IMR-90 (cell line): ENCODE data around the gene RFX1. TPM values are rescaled to one million over a fixed set of nuclear protein-coding genes. Genes with fewer than 3 reads are reported as not detected.

Experiments
- ATAC-seq: fragments of 200-7000 bp; cut with Tn5 transposase; 2 replicates; pipeline ENCODE4 v1.9.1; 2020; ENCODE audit warnings: low read depth, mild to moderate bottlenecking, moderate library complexity
- BruUV-seq: library from RNA; stranded (reverse); fragments of 400-500 nt; replicated peaks from 2 replicates; lab custom pipeline; 2021; lab: Mats Ljungman, UMichigan
- CTCF ChIA-PET: fragments of 300-600 bp; formaldehyde crosslinking; extraction: SDS; loops from one replicate; lab custom pipeline; 2021; ENCODE audit warnings: antibody characterized with exemption; lab: Yijun Ruan, JAX
- POLR2A ChIA-PET: fragments of 300-600 bp; sonication (Branson Sonifier 250); formaldehyde crosslinking; loops from one replicate; lab custom pipeline; 2022; ENCODE audit warnings: antibody characterized with exemption; ENCODE audit not compliant: unreplicated experiment; lab: Charles Lee
- DNase-seq: peaks from one replicate; pipeline ENCODE4 v3.0.0; 2013
- H2AFZ ChIP-seq: replicated peaks from 2 replicates; pipeline ENCODE3; 2013; ENCODE audit warnings: low read length, mild to moderate bottlenecking; ENCODE audit not compliant: poor library complexity
- H2AK5ac ChIP-seq: 2 replicates; pipeline ENCODE4 v1.6.1; 2013; ENCODE audit warnings: low read depth, low read length, inconsistent platforms
- H2AK9ac ChIP-seq: replicated peaks from 2 replicates; pipeline ENCODE3; 2013; ENCODE audit warnings: mild to moderate bottlenecking, low read depth, low read length, moderate library complexity; ENCODE audit not compliant: poor library complexity
- H2BK120ac ChIP-seq: 2 replicates; pipeline ENCODE4 v1.6.1; 2013; ENCODE audit warnings: low read depth, low read length, inconsistent platforms
- H2BK15ac ChIP-seq: 3 replicates; pipeline ENCODE4 v1.6.1; 2013; ENCODE audit warnings: low read depth, low read length, inconsistent platforms
- H2BK20ac ChIP-seq: 2 replicates; pipeline ENCODE4 v1.6.1; 2013; ENCODE audit warnings: low read depth, mild to moderate bottlenecking, inconsistent platforms, low read length, moderate library complexity
- H2BK5ac ChIP-seq: 2 replicates; pipeline ENCODE4 v1.6.1; 2013; ENCODE audit warnings: mild to moderate bottlenecking, low read depth, low read length, inconsistent platforms; ENCODE audit not compliant: poor library complexity, severe bottlenecking
- H3K14ac ChIP-seq: replicated peaks from 2 replicates; pipeline ENCODE4 v1.6.1; 2013; ENCODE audit warnings: low read depth, low read length, inconsistent platforms
- H3K18ac ChIP-seq: 2 replicates; pipeline ENCODE4 v1.6.1; 2013; ENCODE audit warnings: low read depth, low read length, control low read depth
- H3K23ac ChIP-seq: 2 replicates; pipeline ENCODE4 v1.6.1; 2013; ENCODE audit warnings: low read depth, low read length, inconsistent platforms
- H3K27ac ChIP-seq: 2 replicates; pipeline ENCODE4 v1.5.1; 2013; ENCODE audit warnings: mild to moderate bottlenecking, control low read depth, low read length; ENCODE audit not compliant: insufficient read depth
- H3K27me3 ChIP-seq: 2 replicates; pipeline ENCODE4 v1.6.1; 2013; ENCODE audit warnings: low read length; ENCODE audit not compliant: control insufficient read depth, insufficient read depth
- H3K36me3 ChIP-seq: 2 replicates; pipeline ENCODE4 v1.6.1; 2013; ENCODE audit warnings: low read length, mixed read lengths; ENCODE audit not compliant: control insufficient read depth, insufficient read depth
- H3K4ac ChIP-seq: 2 replicates; pipeline ENCODE4 v1.6.1; 2013; ENCODE audit warnings: low read depth, low read length, inconsistent platforms
- H3K4me1 ChIP-seq: 2 replicates; pipeline ENCODE4 v1.6.1; 2013; ENCODE audit warnings: low read length, mixed read lengths; ENCODE audit not compliant: control insufficient read depth, insufficient read depth
- H3K4me2 ChIP-seq: 2 replicates; pipeline ENCODE4 v1.6.1; 2013; ENCODE audit warnings: low read depth, mild to moderate bottlenecking, control low read depth, low read length, moderate library complexity
- H3K4me3 ChIP-seq: 2 replicates; pipeline ENCODE4 v1.5.1; 2013; ENCODE audit warnings: low read depth, mild to moderate bottlenecking, control low read depth, low read length, moderate library complexity; ENCODE audit not compliant: insufficient read depth
- H3K56ac ChIP-seq: 2 replicates; pipeline ENCODE4 v1.6.1; 2013; ENCODE audit warnings: low read length, inconsistent platforms; ENCODE audit not compliant: insufficient read depth; ENCODE audit errors: extremely low read depth
- H3K79me1 ChIP-seq, 2 experiments: 2 replicates each; pipeline ENCODE4 v1.6.1; 2013; ENCODE audit warnings: low read length in 2 of 2, inconsistent platforms in 1 of 2, low read depth in 1 of 2
- H3K9ac ChIP-seq: 2 replicates; pipeline ENCODE4 v1.6.1; 2013; ENCODE audit warnings: low read depth, low read length, control low read depth
- H3K9me1 ChIP-seq: 2 replicates; pipeline ENCODE4 v1.6.1; 2013; ENCODE audit warnings: low read length, inconsistent platforms; ENCODE audit not compliant: insufficient read depth
- H3K9me3 ChIP-seq: 2 replicates; pipeline ENCODE4 v1.6.1; 2013; ENCODE audit warnings: low read length; ENCODE audit not compliant: control insufficient read depth, insufficient read depth
- H4K20me1 ChIP-seq: 2 replicates; pipeline ENCODE4 v1.6.1; 2013; ENCODE audit warnings: low read length, inconsistent platforms; ENCODE audit not compliant: insufficient read depth
- H4K5ac ChIP-seq: 2 replicates; pipeline ENCODE4 v1.6.1; 2013; ENCODE audit warnings: mild to moderate bottlenecking, low read depth, low read length, control low read depth
- H4K8ac ChIP-seq, 2 experiments: 2 replicates each; pipeline ENCODE4 v1.6.1; 2013; ENCODE audit warnings: low read depth in 2 of 2, low read length in 2 of 2, control low read depth in 1 of 2, inconsistent platforms in 1 of 2
- H4K91ac ChIP-seq: 2 replicates; pipeline ENCODE4 v1.6.1; 2013; ENCODE audit warnings: low read depth, low read length, inconsistent platforms; ENCODE audit not compliant: insufficient read depth
- BHLHE40 ChIP-seq: fragments of 150-350 bp; IDR thresholded peaks from 2 replicates; pipeline ENCODE4 v1.6.1; 2016; ENCODE audit warnings: mild to moderate bottlenecking, low read depth, low read length
- CEBPB ChIP-seq: IDR thresholded peaks from 2 replicates; pipeline ENCODE4 v1.6.1; 2012; ENCODE audit warnings: low read depth, low read length, improper control_type of control experiment
- CTCF ChIP-seq: conservative IDR thresholded peaks from 2 replicates; pipeline ENCODE4 v1.5.1; 2012; ENCODE audit warnings: mild to moderate bottlenecking, low read depth, low read length, improper control_type of control experiment
- FOS ChIP-seq: fragments of 150-350 bp; IDR thresholded peaks from 2 replicates; pipeline ENCODE4 v1.6.1; 2016; ENCODE audit warnings: low read depth, low read length
- MAFK ChIP-seq: IDR thresholded peaks from 2 replicates; pipeline ENCODE4 v1.6.1; 2012; ENCODE audit warnings: low read depth, low read length, improper control_type of control experiment
- NFE2L2 ChIP-seq: fragments of 150-350 bp; IDR thresholded peaks from 2 replicates; pipeline ENCODE4 v1.6.1; 2016; ENCODE audit warnings: low read depth, mild to moderate bottlenecking, low read length
- POLR2A ChIP-seq: IDR thresholded peaks from 2 replicates; pipeline ENCODE4 v1.6.1; 2012; ENCODE audit warnings: mild to moderate bottlenecking, low read depth, low read length
- RAD21 ChIP-seq: IDR thresholded peaks from 2 replicates; pipeline ENCODE4 v1.6.1; 2012; ENCODE audit warnings: low read length, improper control_type of control experiment
- RCOR1 ChIP-seq: IDR thresholded peaks from 2 replicates; pipeline ENCODE4 v1.6.1; 2012; ENCODE audit warnings: mild to moderate bottlenecking, low read length, improper control_type of control experiment; ENCODE audit not compliant: insufficient replicate concordance
- RFX5 ChIP-seq: IDR thresholded peaks from 2 replicates; pipeline ENCODE4 v1.8.0; 2012; ENCODE audit warnings: low read depth, mild to moderate bottlenecking, low read length, moderate library complexity
- USF2 ChIP-seq: fragments of 150-350 bp; IDR thresholded peaks from 2 replicates; pipeline ENCODE4 v1.6.1; 2017; ENCODE audit warnings: mild to moderate bottlenecking, antibody characterized with exemption, low read length, low read depth
- WGBS, 2 experiments: methylation state at CpG; one replicate each; pipeline versions ENCODE4 v1.1.5 to v1.1.7; 2013; ENCODE audit warnings: missing lambda C conversion rate in 2 of 2; ENCODE audit not compliant: insufficient read length in 1 of 2; ENCODE audit errors: extremely low coverage in 2 of 2; 5-methylcytosine and 5-hydroxymethylcytosine counted together
- dilution Hi-C: fragments of 300-500 bp; cut with HindIII; formaldehyde crosslinking; loops from one replicate; pipeline ENCODE4 v1.14.3; 2018; ENCODE audit warnings: low sequenced_read_pairs; ENCODE audit not compliant: unreplicated experiment
- in situ Hi-C: fragments of 300-500 bp; cut with MboI; formaldehyde crosslinking; loops from 3 replicates; pipeline ENCODE4 v1.14.3; 2019; ENCODE audit warnings: low sequenced_read_pairs, inconsistent platforms, mixed read lengths
- intact Hi-C: fragments of 100-400 bp; cut with micrococcal nuclease; formaldehyde crosslinking; loops from 2 replicates; pipeline ENCODE4 v1.10.0; 2022
- polyA plus RNA-seq, 3 experiments: library from polyadenylated mRNA; depleted of rRNA; stranded (reverse); fragments of >200 nt; gene quantifications; 2 replicates each; pipeline ENCODE4 v1.2.3, GENCODE V29; 2012; ENCODE audit warnings: low replicate concordance in 1 of 3
- total RNA-seq: library from RNA; depleted of rRNA; stranded (reverse); fragments of >200 nt; gene quantifications from 2 replicates; pipeline ENCODE4 v1.2.3, GENCODE V29; 2012
- TF ChIP-seq, protein P1 (sequence below): fragments of 150-350 bp; IDR thresholded peaks from 2 replicates; pipeline ENCODE4 v1.6.1; 2016; ENCODE audit warnings: low read depth, mild to moderate bottlenecking, low read length, moderate library complexity, borderline replicate concordance

RFX1 gene
- total and polyA plus RNA-seq, 2 of the 4 experiments (the other 2 are of a cell fraction), result 0.36 to 3.1 TPM

DNA sequence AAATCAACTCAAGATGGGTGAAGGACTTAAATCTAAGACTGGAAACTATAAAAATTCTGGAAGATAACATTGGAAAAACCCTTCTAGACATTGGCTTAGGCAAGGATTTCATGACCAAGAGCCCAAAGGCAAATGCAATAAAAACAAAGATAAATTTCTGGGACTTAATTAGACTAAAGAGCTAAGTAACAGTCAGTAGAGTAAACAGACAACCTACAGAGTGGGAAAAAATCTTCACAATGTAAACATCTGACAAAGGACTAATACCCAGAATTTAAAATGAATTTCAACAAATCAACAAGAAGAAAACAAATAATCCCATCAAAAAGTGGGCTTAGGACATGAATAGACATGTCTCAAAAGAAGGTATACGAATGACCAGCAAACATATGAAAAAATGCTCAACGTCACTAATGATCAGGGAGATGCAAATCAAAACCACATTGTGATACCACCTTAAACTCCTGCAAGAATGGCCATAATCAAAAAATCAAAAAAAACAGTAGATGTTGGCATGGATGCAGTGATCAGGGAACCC, 6.3 kb upstream of the RFX1 start:
- Histone ChIP-seq H4K5ac (no peak overlapping the region), H3K4me3 (no peak overlapping the region), H2BK120ac (no peak overlapping the region), H3K18ac (no peak overlapping the region), H2AFZ (no peak overlapping the region), H3K14ac (no peak overlapping the region), H3K9ac (no peak overlapping the region), H3K9me1 (no peaks in the 10 kb centered on the region), H3K4me2 (no peak overlapping the region), H3K9me3 (no peaks in the 10 kb centered on the region), H2AK5ac (no peak overlapping the region), H4K20me1 (no peaks in the 10 kb centered on the region), H2BK15ac (no peak overlapping the region), H2BK5ac (no peak overlapping the region), H3K4me1 (no peaks in the 10 kb centered on the region), H3K56ac (no peak overlapping the region), H2AK9ac (no peak overlapping the region), H4K8ac (no peak overlapping the region), H3K4ac (no peak overlapping the region), H3K27ac (no peak overlapping the region), H4K91ac (no peak overlapping the region), H2BK20ac (no peak overlapping the region), H3K23ac (no peak overlapping the region), H3K36me3 (no peaks in the 10 kb centered on the region), H3K27me3 (no peaks in the 10 kb centered on the region), H3K79me1 (no peaks in the 10 kb centered on the region)
- CTCF ChIA-PET, result no interaction called here
- ATAC-seq, result no peak
- TF ChIP-seq CTCF, result no peak
- no peak for TF ChIP-seq NFE2L2
- TF ChIP-seq USF2, result no peak
- no peak for TF ChIP-seq RFX5
- TF ChIP-seq MAFK, result no peak
- TF ChIP-seq, protein P1, sequence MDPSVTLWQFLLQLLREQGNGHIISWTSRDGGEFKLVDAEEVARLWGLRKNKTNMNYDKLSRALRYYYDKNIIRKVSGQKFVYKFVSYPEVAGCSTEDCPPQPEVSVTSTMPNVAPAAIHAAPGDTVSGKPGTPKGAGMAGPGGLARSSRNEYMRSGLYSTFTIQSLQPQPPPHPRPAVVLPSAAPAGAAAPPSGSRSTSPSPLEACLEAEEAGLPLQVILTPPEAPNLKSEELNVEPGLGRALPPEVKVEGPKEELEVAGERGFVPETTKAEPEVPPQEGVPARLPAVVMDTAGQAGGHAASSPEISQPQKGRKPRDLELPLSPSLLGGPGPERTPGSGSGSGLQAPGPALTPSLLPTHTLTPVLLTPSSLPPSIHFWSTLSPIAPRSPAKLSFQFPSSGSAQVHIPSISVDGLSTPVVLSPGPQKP, result no peak
- no peak for TF ChIP-seq POLR2A
- TF ChIP-seq CEBPB, result no peak
- TF ChIP-seq RCOR1, result no peak
- no peak for TF ChIP-seq RAD21
- TF ChIP-seq BHLHE40, result no peak
- no peak for TF ChIP-seq FOS
- DNase-seq, result no peak
- in situ Hi-C loops (no loop called here), intact Hi-C loops (no loop called here), dilution Hi-C loops (no loop called here)
- POLR2A ChIA-PET, result no interaction called here
- no TSS peak for BruUV-seq
- no CpG with 5 or more reads among the region's 2 CpGs for WGBS, 2 experiments
